IPS-11a (cell line): ENCODE results near the gene LRFN2.

Experiments
- H3K4me3 ChIP-seq: one replicate; pipeline ENCODE4 v1.5.1; 2013; ENCODE audit warnings: low read depth, low read length, control low read depth

Gene LRFN2

GRCh38 chr6:40353197-40353966 is 233.8 kb downstream of the LRFN2 start:
- H3K4me3 ChIP-seq: no peak overlapping the region

GRCh38 chr6:40352527-40353170 is 234.5 kb downstream of the LRFN2 start:
- H3K4me3 ChIP-seq: no peak overlapping the region

GRCh38 chr6:40352006-40352405 is 235.2 kb downstream of the LRFN2 start:
- H3K4me3 ChIP-seq: no peak overlapping the region

- no peak overlapping the region for H3K4me3 ChIP-seq
Measured at GRCh38 chr6:40350747-40351217, 236.4 kb downstream of the LRFN2 start.

GRCh38 chr6:40349901-40350746 is 237.0 kb downstream of the LRFN2 start:
- no peak overlapping the region for H3K4me3 ChIP-seq

GRCh38 chr6:40349123-40349900 is 237.9 kb downstream of the LRFN2 start:
- H3K4me3 ChIP-seq: no peak overlapping the region

- H3K4me3 ChIP-seq: no peak overlapping the region
Measured at GRCh38 chr6:40348591-40348990, 238.6 kb downstream of the LRFN2 start.

- no peak overlapping the region for H3K4me3 ChIP-seq
Measured at GRCh38 chr6:40347571-40348011, 239.6 kb downstream of the LRFN2 start.

- no peak overlapping the region for H3K4me3 ChIP-seq
Measured at GRCh38 chr6:40346246-40346645, 240.9 kb downstream of the LRFN2 start.

- no peak overlapping the region for H3K4me3 ChIP-seq
Measured at GRCh38 chr6:40344566-40345167, 242.5 kb downstream of the LRFN2 start.

- no peak overlapping the region for H3K4me3 ChIP-seq
Measured at GRCh38 chr6:40343877-40344565, 243.1 kb downstream of the LRFN2 start.

- no peak overlapping the region for H3K4me3 ChIP-seq
Measured at GRCh38 chr6:40343318-40343876, 243.8 kb downstream of the LRFN2 start.

GRCh38 chr6:40342723-40343122 is 244.4 kb downstream of the LRFN2 start:
- H3K4me3 ChIP-seq: no peak overlapping the region

- H3K4me3 ChIP-seq: no peak overlapping the region
Measured at GRCh38 chr6:40341726-40342125, 245.4 kb downstream of the LRFN2 start.
